ENCODE measurements around the gene RNASE13.

RNASE13 gene

DNA sequence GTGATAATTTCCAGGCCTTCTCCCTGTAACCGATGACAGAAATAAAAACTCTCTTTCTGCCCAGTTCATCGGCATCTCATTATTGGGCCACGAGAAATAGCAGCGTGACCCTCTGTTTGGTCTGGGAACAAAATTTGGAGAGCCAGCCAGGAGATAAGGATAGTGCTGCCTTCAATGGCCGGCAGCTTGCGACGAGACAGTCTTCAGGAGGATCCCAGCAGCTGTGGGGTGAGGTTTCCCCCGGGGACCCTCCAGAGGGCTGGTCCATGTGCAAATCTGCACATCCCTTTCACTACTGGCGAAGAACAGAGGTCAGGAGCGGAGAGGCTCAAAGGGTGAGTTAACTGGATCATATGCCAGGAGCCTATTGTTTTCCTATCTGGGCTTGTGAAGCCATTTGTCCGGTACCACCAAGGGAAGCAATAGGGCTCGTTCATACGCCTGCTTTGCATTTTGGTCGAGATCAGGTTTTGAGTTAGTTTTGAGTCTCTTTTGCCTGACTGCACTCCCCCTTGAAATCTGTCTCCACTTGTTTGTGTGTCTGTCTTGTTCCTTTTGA, 30.7 kb downstream of the RNASE13 start:
- CTCF ChIA-PET, result interaction anchor here (1.0 to 7.4 kb wide), 7 partner anchors 8 to 97 kb away, joined by 3 to 65 read pairs (median 12); partner anchors contain the start of gene TMEM253
- no peak for DNase-seq (ENCODE audit: extremely low spot score)
- POLR2A ChIA-PET, result no interaction called here

DNA sequence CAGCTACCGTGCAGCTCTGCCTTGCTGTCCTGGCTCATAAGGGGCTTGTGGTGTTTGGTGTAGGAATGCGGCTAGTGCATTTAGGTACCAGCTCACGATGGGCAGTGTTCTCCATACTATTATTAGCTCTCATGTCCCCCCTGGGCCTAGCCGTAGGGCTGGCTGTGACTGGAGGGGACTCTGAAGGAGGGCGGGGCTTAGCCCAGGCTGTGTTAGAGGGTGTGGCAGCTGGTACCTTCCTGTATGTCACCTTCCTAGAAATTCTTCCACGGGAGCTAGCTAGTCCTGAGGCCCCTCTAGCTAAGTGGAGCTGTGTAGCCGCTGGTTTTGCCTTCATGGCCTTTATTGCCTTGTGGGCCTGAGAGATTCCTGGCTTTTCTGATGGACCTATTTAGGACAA, 33.4 kb downstream of the RNASE13 start:
- CTCF ChIA-PET, result interaction anchor here (0.6 to 7.4 kb wide), 10 partner anchors 9 to 102 kb away, joined by 3 to 65 read pairs (median 4); no protein-coding TSS in a partner anchor
- TF ChIP-seq, protein P1, sequence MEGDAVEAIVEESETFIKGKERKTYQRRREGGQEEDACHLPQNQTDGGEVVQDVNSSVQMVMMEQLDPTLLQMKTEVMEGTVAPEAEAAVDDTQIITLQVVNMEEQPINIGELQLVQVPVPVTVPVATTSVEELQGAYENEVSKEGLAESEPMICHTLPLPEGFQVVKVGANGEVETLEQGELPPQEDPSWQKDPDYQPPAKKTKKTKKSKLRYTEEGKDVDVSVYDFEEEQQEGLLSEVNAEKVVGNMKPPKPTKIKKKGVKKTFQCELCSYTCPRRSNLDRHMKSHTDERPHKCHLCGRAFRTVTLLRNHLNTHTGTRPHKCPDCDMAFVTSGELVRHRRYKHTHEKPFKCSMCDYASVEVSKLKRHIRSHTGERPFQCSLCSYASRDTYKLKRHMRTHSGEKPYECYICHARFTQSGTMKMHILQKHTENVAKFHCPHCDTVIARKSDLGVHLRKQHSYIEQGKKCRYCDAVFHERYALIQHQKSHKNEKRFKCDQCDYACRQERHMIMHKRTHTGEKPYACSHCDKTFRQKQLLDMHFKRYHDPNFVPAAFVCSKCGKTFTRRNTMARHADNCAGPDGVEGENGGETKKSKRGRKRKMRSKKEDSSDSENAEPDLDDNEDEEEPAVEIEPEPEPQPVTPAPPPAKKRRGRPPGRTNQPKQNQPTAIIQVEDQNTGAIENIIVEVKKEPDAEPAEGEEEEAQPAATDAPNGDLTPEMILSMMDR (IDR thresholded peaks at IDR 0.05; ENCODE audit: control extremely low read depth, extremely low read depth, low read depth, missing control alignments), result no peak
- POLR2A ChIA-PET, result no interaction called here
- DNase-seq (ENCODE audit: extremely low spot score), result no peak

More for the DNA sequence above, 30.7 kb downstream of the RNASE13 start:
- TF ChIP-seq, protein P1 (IDR thresholded peaks at IDR 0.05; ENCODE audit: control extremely low read depth, extremely low read depth, low read depth, missing control alignments), result no peak

GRCh38 chr14:20999591-20999990, 35.0 kb downstream of the RNASE13 start:
- TF ChIP-seq, protein P1 (IDR thresholded peaks at IDR 0.05; ENCODE audit: control extremely low read depth, extremely low read depth, low read depth, missing control alignments), result no peak
- no peak for DNase-seq (ENCODE audit: extremely low spot score)
- ChIA-PET POLR2A (no interaction called here), CTCF (interaction anchor here (1.3 to 7.4 kb wide), 5 partner anchors 15 to 141 kb away, joined by 4 to 65 read pairs (median 5); no protein-coding TSS in a partner anchor)

DNA sequence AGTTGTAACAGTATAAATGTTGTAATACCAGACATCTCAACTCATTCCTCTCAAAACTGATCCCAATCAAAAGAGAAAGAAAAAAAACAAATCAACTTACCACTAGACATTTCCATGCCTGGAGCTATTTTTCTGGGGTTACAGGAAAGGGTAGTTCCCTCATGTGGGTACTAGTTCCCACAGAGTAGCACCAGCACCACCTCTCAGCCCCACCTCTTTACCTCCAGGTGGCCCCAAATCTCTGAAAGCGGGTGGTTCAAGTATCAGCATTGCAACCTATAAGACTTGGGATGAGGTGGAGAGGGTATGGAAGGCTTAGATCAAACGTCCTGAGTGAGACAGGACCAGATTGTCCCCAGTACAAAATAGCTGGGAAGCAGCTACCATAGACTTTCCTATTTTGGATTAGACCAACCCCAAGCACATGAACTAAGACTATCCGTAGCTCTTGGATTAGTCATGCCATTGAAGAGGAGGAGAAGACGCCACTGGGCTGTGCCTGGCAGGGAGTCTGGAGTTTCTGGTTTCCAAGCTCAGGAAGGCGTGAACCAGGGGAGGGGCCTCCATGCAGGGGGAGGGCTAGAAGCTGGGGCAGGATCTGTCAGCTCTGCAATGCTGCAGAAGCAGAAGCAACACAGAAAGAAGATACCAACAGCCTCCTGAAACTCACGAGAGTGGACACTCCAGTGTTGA, 35.8 kb downstream of the RNASE13 start, which contains the start of gene SLC39A2:
TSS of gene SLC39A2 (plus strand) at position 620 of the 693 bp plus-strand sequence. CDS start 154 bp downstream, outside the sequence.
- TF ChIP-seq, protein P1 (IDR thresholded peaks at IDR 0.05; ENCODE audit: control extremely low read depth, extremely low read depth, low read depth, missing control alignments), result no peak
- DNase-seq (ENCODE audit: extremely low spot score), result no peak
- ChIA-PET CTCF (interaction anchor here (0.9 to 8.6 kb wide), 9 partner anchors 9 to 141 kb away, joined by 3 to 57 read pairs (median 4); no protein-coding TSS in a partner anchor), POLR2A (no interaction called here)

DNA sequence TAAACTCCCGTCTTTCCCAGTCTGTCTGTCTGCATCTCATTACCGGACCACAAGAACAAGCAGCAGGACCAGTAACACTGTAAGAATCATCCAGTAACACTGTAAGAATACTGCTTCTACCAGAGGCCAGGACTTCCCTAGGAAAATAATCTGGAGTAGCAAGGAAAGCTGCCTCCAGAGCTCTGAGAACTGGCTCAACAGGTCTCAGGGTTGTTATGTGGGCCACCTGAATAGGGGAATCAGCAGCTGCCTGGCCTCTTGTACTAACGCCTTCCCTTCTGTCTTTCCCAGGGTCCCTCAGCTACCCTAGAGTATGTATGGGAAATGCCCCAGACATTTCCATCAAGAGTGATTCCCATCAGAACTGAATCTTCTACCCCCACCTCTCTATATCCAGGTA, 36.5 kb downstream of the RNASE13 start:
- TF ChIP-seq, protein P1 (IDR thresholded peaks at IDR 0.05; ENCODE audit: control extremely low read depth, extremely low read depth, low read depth, missing control alignments), result no peak
- ChIA-PET CTCF (interaction anchor here (1.1 to 8.6 kb wide), 7 partner anchors 10 to 106 kb away, joined by 3 to 57 read pairs (median 6); no protein-coding TSS in a partner anchor), POLR2A (no interaction called here)

DNA sequence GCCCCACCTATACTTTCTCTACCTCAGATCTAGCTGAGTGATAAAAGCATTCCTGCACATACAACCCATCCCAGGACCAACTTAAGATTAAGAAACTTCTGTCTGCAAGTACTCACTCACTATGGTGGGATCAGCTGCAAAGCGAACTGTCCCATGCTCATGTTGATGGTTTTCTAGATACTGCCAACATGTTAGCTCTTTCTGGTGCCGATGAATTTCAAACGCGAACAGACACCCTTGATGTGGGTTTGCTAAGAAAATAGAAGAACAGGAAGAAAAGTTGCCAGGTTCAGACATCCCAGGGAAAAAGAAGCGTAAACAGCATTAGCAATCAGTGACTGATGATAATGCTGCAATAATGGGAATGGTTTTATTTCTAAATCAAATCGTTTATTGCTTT, 37.0 kb downstream of the RNASE13 start:
- POLR2A ChIA-PET, result interaction anchor here (0.7 kb wide), 1 partner anchor 105 kb away, joined by 4 read pairs; no protein-coding TSS in a partner anchor

More for the DNA sequence above, 36.5 kb downstream of the RNASE13 start:
- DNase-seq (ENCODE audit: extremely low spot score), result no peak

More for the DNA sequence above, 37.0 kb downstream of the RNASE13 start:
- TF ChIP-seq, protein P1 (IDR thresholded peaks at IDR 0.05; ENCODE audit: control extremely low read depth, extremely low read depth, low read depth, missing control alignments), result no peak
- CTCF ChIA-PET, result interaction anchor here (1.1 to 8.6 kb wide), 8 partner anchors 13 to 107 kb away, joined by 3 to 57 read pairs (median 6); no protein-coding TSS in a partner anchor
- DNase-seq (ENCODE audit: extremely low spot score), result no peak

Data from GM10248 (cell line).